Parathyroid adenoma (tissue), 2 donors: Measurements from ENCODE around the gene HPX.

Source experiments
- H2AFZ ChIP-seq: fragments of 300-600 bp; sonication (generic); one replicate; pipeline ENCODE4 v1.7.0; 2017; ENCODE audit warnings: antibody characterized with exemption, mild to moderate bottlenecking
- H3K27ac ChIP-seq: fragments of 300-600 bp; sonication (generic); one replicate; pipeline ENCODE4 v1.7.0; 2017
- H3K27me3 ChIP-seq: fragments of 300-600 bp; sonication (generic); one replicate; pipeline ENCODE4 v1.7.0; 2017; ENCODE audit warnings: low read length; ENCODE audit not compliant: control insufficient read depth, insufficient read depth
- H3K36me3 ChIP-seq: fragments of 300-600 bp; sonication (generic); one replicate; pipeline ENCODE4 v1.7.0; 2017; ENCODE audit warnings: low read length; ENCODE audit not compliant: control insufficient read depth, insufficient read depth
- H3K4me1 ChIP-seq: fragments of 300-600 bp; sonication (generic); one replicate; pipeline ENCODE4 v1.7.0; 2017; ENCODE audit warnings: control low read depth
- H3K4me2 ChIP-seq: fragments of 300-600 bp; sonication (generic); one replicate; pipeline ENCODE4 v1.7.0; 2017; ENCODE audit warnings: low read length
- H3K4me3 ChIP-seq: fragments of 300-600 bp; sonication (generic); one replicate; pipeline ENCODE4 v1.7.0; 2017; ENCODE audit warnings: low read depth, low read length
- H3K79me2 ChIP-seq: fragments of 300-600 bp; sonication (generic); one replicate; pipeline ENCODE4 v1.7.0; 2017; ENCODE audit warnings: control low read depth
- H3K9ac ChIP-seq: fragments of 300-600 bp; sonication (generic); one replicate; pipeline ENCODE4 v1.7.0; 2017; ENCODE audit warnings: mild to moderate bottlenecking
- H3K9me3 ChIP-seq: fragments of 300-600 bp; sonication (generic); one replicate; pipeline ENCODE4 v1.7.0; 2017; ENCODE audit warnings: low read length; ENCODE audit not compliant: control insufficient read depth
- CTCF ChIP-seq: fragments of 300-600 bp; sonication (generic); IDR thresholded peaks from one replicate; pipeline ENCODE4 v1.7.0; 2017; ENCODE audit warnings: antibody characterized with exemption, mild to moderate bottlenecking
- donor health status: primary hyperparathyroidism.

The HPX gene

GRCh38 chr11:6457581-6458320 is 17.0 kb upstream of the HPX start:
- Histone ChIP-seq H3K4me1 (no peaks in the 10 kb centered on the region), H3K27ac (no peak overlapping the region), H3K36me3 (no peaks in the 10 kb centered on the region), H3K9me3 (no peaks in the 10 kb centered on the region), H2AFZ (no peak overlapping the region), H3K79me2 (no peaks in the 10 kb centered on the region), H3K9ac (no peak overlapping the region), H3K4me2 (no peak overlapping the region), H3K27me3 (no peaks in the 10 kb centered on the region), H3K4me3 (no peak overlapping the region)
- no peak for TF ChIP-seq CTCF

- H3K79me2 ChIP-seq = no peaks in the 10 kb centered on the region
- H3K4me2 ChIP-seq = no peak overlapping the region
- TF ChIP-seq CTCF = no peak
- no peak overlapping the region for H2AFZ ChIP-seq
- no peaks in the 10 kb centered on the region for H3K9me3 ChIP-seq
- H3K4me1 ChIP-seq = no peaks in the 10 kb centered on the region
- no peaks in the 10 kb centered on the region for H3K27me3 ChIP-seq
- no peak overlapping the region for H3K27ac ChIP-seq
- H3K4me3 ChIP-seq = no peak overlapping the region
- H3K36me3 ChIP-seq = no peaks in the 10 kb centered on the region
- no peak overlapping the region for H3K9ac ChIP-seq
Measured at GRCh38 chr11:6456361-6457073, 15.7 kb upstream of the HPX start.

GRCh38 chr11:6455070-6455469 is 14.3 kb upstream of the HPX start:
- no peak overlapping the region for H3K4me3 ChIP-seq
- H3K9me3 ChIP-seq = no peaks in the 10 kb centered on the region
- H2AFZ ChIP-seq = no peak overlapping the region
- no peak overlapping the region for H3K27ac ChIP-seq
- H3K4me1 ChIP-seq = no peaks in the 10 kb centered on the region
- no peaks in the 10 kb centered on the region for H3K79me2 ChIP-seq
- H3K4me2 ChIP-seq = no peak overlapping the region
- no peaks in the 10 kb centered on the region for H3K27me3 ChIP-seq
- no peaks in the 10 kb centered on the region for H3K36me3 ChIP-seq
- no peak for TF ChIP-seq CTCF
- H3K9ac ChIP-seq = no peak overlapping the region

GRCh38 chr11:6453152-6453551 is 12.4 kb upstream of the HPX start:
- Histone ChIP-seq H3K4me1 (no peaks in the 10 kb centered on the region), H3K36me3 (no peaks in the 10 kb centered on the region), H3K4me3 (no peak overlapping the region), H2AFZ (no peak overlapping the region), H3K79me2 (no peaks in the 10 kb centered on the region), H3K9me3 (no peaks in the 10 kb centered on the region), H3K4me2 (no peak overlapping the region), H3K9ac (no peak overlapping the region), H3K27ac (no peak overlapping the region), H3K27me3 (no peaks in the 10 kb centered on the region)
- TF ChIP-seq CTCF = no peak
